ENCODE measurements around the gene EFHC2.

GRCh38 chrX:44392767-44393166 is 49.3 kb upstream of the EFHC2 start:
- TF ChIP-seq CTCF (IDR thresholded peaks at IDR 0.05) (no peak), POLR2AphosphoS5 (IDR thresholded peaks at IDR 0.05; ENCODE audit: low read depth, low read length) (no peak), SIN3A (IDR thresholded peaks at IDR 0.05; ENCODE audit: borderline replicate concordance, insufficient read depth, low read depth, low read length) (no peak)
- TF ChIP-seq, protein P1, sequence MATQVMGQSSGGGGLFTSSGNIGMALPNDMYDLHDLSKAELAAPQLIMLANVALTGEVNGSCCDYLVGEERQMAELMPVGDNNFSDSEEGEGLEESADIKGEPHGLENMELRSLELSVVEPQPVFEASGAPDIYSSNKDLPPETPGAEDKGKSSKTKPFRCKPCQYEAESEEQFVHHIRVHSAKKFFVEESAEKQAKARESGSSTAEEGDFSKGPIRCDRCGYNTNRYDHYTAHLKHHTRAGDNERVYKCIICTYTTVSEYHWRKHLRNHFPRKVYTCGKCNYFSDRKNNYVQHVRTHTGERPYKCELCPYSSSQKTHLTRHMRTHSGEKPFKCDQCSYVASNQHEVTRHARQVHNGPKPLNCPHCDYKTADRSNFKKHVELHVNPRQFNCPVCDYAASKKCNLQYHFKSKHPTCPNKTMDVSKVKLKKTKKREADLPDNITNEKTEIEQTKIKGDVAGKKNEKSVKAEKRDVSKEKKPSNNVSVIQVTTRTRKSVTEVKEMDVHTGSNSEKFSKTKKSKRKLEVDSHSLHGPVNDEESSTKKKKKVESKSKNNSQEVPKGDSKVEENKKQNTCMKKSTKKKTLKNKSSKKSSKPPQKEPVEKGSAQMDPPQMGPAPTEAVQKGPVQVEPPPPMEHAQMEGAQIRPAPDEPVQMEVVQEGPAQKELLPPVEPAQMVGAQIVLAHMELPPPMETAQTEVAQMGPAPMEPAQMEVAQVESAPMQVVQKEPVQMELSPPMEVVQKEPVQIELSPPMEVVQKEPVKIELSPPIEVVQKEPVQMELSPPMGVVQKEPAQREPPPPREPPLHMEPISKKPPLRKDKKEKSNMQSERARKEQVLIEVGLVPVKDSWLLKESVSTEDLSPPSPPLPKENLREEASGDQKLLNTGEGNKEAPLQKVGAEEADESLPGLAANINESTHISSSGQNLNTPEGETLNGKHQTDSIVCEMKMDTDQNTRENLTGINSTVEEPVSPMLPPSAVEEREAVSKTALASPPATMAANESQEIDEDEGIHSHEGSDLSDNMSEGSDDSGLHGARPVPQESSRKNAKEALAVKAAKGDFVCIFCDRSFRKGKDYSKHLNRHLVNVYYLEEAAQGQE (IDR thresholded peaks at IDR 0.05; ENCODE audit: insufficient read depth in 1 of 2, low read depth in 2 of 2, low read length in 1 of 2) = no peak
